DND-41 (cell line): ENCODE results near the gene USP24.

Source experiments
- EZH2 ChIP-seq: IDR thresholded peaks from 3 replicates; pipeline ENCODE4 v1.6.1; 2012; ENCODE audit warnings: borderline replicate concordance, low read depth, mild to moderate bottlenecking, moderate library complexity, low read length, inconsistent platforms; ENCODE audit not compliant: severe bottlenecking
- TF ChIP-seq, protein P1 (sequence below): IDR thresholded peaks from 2 replicates; pipeline ENCODE4 v1.5.1; 2012; ENCODE audit warnings: borderline replicate concordance, low read length, moderate library complexity, mild to moderate bottlenecking; ENCODE audit not compliant: poor library complexity, severe bottlenecking; ENCODE audit errors: extremely low read depth

DNA sequence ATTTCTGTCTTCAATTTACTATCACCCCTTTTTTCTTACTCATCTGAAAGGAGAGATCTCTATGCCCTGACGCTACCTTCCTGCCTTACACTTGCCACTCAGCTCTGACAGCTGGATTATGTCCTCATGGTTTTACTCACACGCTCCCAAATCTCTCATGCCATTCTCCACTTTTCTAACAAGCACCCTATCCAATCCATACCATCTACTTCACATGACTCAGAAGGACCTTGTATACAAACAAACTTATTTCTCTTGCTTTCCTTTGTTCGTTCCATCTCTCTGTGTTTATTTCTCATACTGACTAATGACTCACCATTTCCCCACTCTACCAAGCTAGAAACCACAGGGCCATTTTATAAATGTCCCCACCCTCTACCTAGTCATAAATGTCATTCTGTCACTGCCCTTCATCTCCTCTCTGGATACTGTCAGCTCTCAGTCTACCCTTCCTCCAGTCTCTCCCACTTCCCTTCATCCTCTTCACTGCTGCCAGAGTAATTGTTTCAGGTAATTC lies 87.3 kb downstream of the USP24 start:
- TF ChIP-seq, protein P1, sequence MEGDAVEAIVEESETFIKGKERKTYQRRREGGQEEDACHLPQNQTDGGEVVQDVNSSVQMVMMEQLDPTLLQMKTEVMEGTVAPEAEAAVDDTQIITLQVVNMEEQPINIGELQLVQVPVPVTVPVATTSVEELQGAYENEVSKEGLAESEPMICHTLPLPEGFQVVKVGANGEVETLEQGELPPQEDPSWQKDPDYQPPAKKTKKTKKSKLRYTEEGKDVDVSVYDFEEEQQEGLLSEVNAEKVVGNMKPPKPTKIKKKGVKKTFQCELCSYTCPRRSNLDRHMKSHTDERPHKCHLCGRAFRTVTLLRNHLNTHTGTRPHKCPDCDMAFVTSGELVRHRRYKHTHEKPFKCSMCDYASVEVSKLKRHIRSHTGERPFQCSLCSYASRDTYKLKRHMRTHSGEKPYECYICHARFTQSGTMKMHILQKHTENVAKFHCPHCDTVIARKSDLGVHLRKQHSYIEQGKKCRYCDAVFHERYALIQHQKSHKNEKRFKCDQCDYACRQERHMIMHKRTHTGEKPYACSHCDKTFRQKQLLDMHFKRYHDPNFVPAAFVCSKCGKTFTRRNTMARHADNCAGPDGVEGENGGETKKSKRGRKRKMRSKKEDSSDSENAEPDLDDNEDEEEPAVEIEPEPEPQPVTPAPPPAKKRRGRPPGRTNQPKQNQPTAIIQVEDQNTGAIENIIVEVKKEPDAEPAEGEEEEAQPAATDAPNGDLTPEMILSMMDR: no peak
- no peak for TF ChIP-seq EZH2
